SKM-1 (cell line): ENCODE data around the gene FCGR1A.
"Not testable (repeated sequence)": the region's sequence is repeated elsewhere in the genome, so short reads cannot be mapped to it uniquely, and the experiment has no call there.

Experiments used
- DNase-seq: peaks from one replicate; lab custom pipeline; 2025; ENCODE audit not compliant: unreplicated experiment; lab: John Stamatoyannopoulos, UW

The FCGR1A gene

GRCh38 chr1:149775510-149776147 is 6.9 kb upstream of the FCGR1A start:
- DNase-seq: not testable (repeated sequence)

GRCh38 chr1:149777084-149777483 is 5.4 kb upstream of the FCGR1A start:
- DNase-seq: not testable (repeated sequence)

- not testable (repeated sequence) for DNase-seq
Observed at GRCh38 chr1:149778313-149778712, 4.2 kb upstream of the FCGR1A start.

- DNase-seq: not testable (repeated sequence)
Observed at GRCh38 chr1:149781413-149781984, 995 bp upstream of the FCGR1A start.

GRCh38 chr1:149783289-149783688 is 795 bp downstream of the FCGR1A start:
- DNase-seq: not testable (repeated sequence)

GRCh38 chr1:149783868-149784267 is 1.4 kb downstream of the FCGR1A start:
- DNase-seq: not testable (repeated sequence)

GRCh38 chr1:149787688-149788451 is 5.4 kb downstream of the FCGR1A start:
- DNase-seq: not testable (repeated sequence)

GRCh38 chr1:149792502-149792901 is 10.0 kb downstream of the FCGR1A start:
- DNase-seq: not testable (repeated sequence)

- not testable (repeated sequence) for DNase-seq
Observed at GRCh38 chr1:149792912-149793515, 10.5 kb downstream of the FCGR1A start.

- not testable (repeated sequence) for DNase-seq
Observed at GRCh38 chr1:149793885-149794284, 11.4 kb downstream of the FCGR1A start.

- not testable (repeated sequence) for DNase-seq
Observed at GRCh38 chr1:149801628-149802027, 19.1 kb downstream of the FCGR1A start.

GRCh38 chr1:149804417-149805080 is 22.1 kb downstream of the FCGR1A start:
- DNase-seq: not testable (repeated sequence)

- not testable (repeated sequence) for DNase-seq
Observed at GRCh38 chr1:149810697-149811405, 28.4 kb downstream of the FCGR1A start.

GRCh38 chr1:149811514-149811889 is 29.0 kb downstream of the FCGR1A start:
- not testable (repeated sequence) for DNase-seq

GRCh38 chr1:149811890-149812829 is 29.7 kb downstream of the FCGR1A start:
- peak; percentile 89 for DNase-seq

- peak; percentile 64 for DNase-seq
Observed at GRCh38 chr1:149812893-149813801, 30.7 kb downstream of the FCGR1A start.

GRCh38 chr1:149820387-149820786 is 37.9 kb downstream of the FCGR1A start:
- not testable (repeated sequence) for DNase-seq

GRCh38 chr1:149826555-149826954 is 44.1 kb downstream of the FCGR1A start:
- not testable (repeated sequence) for DNase-seq
